Trophoblast cell (in vitro differentiated cells and primary cell): ENCODE data around the gene TREML1.
A peak's percentile ranks its signal among the peaks of the same experiment; 100 is the strongest.

ENCODE experiments used
- DNase-seq, 2 donors: peaks; one replicate each; pipeline ENCODE4 v3.0.0-alpha.2; 2016
- H2AFZ ChIP-seq: 2 replicates; pipeline ENCODE4 v1.6.1; 2013; ENCODE audit warnings: low read length, moderate library complexity, mild to moderate bottlenecking; ENCODE audit not compliant: insufficient read depth, poor library complexity
- H2AK5ac ChIP-seq: 2 replicates; pipeline ENCODE4 v1.6.1; 2013; ENCODE audit warnings: mild to moderate bottlenecking, low read length
- H2BK120ac ChIP-seq: 2 replicates; pipeline ENCODE4 v1.6.1; 2013; ENCODE audit warnings: low read length, mild to moderate bottlenecking, moderate library complexity; ENCODE audit not compliant: insufficient read depth, poor library complexity
- H2BK12ac ChIP-seq: 2 replicates; pipeline ENCODE4 v1.6.1; 2013; ENCODE audit warnings: mild to moderate bottlenecking, low read length, moderate library complexity
- H2BK5ac ChIP-seq: 2 replicates; pipeline ENCODE4 v1.6.1; 2013; ENCODE audit warnings: low read length, low read depth, moderate library complexity, mild to moderate bottlenecking; ENCODE audit not compliant: poor library complexity
- H3K14ac ChIP-seq: 2 replicates; pipeline ENCODE4 v1.6.1; 2013; ENCODE audit warnings: mild to moderate bottlenecking, low read length
- H3K18ac ChIP-seq: 2 replicates; pipeline ENCODE4 v1.6.1; 2013; ENCODE audit warnings: mild to moderate bottlenecking, low read length
- H3K23ac ChIP-seq: 2 replicates; pipeline ENCODE4 v1.6.1; 2013; ENCODE audit warnings: low read length
- H3K27ac ChIP-seq: 2 replicates; pipeline ENCODE4 v1.5.1; 2013; ENCODE audit warnings: low read depth, mild to moderate bottlenecking, inconsistent platforms, low read length, moderate library complexity
- H3K27me3 ChIP-seq: 2 replicates; pipeline ENCODE4 v1.6.1; 2013; ENCODE audit warnings: inconsistent platforms, mild to moderate bottlenecking, low read length, moderate library complexity; ENCODE audit not compliant: insufficient read depth
- H3K36me3 ChIP-seq, 2 experiments: 1 replicate in 1 of 2; 2 replicates in 1 of 2; pipeline ENCODE4 v1.6.1; 2013; ENCODE audit warnings: low read length in 2 of 2, mild to moderate bottlenecking in 2 of 2, moderate library complexity in 1 of 2; ENCODE audit not compliant: insufficient read depth in 2 of 2, control insufficient read depth in 1 of 2
- H3K4ac ChIP-seq: 2 replicates; pipeline ENCODE4 v1.6.1; 2013; ENCODE audit warnings: low read depth, mild to moderate bottlenecking, low read length, moderate library complexity
- H3K4me1 ChIP-seq, 2 experiments: 1 replicate in 1 of 2; 2 replicates in 1 of 2; pipeline ENCODE4 v1.6.1; 2013; ENCODE audit warnings: low read length in 2 of 2, mild to moderate bottlenecking in 2 of 2, moderate library complexity in 1 of 2; ENCODE audit not compliant: insufficient read depth in 2 of 2, control insufficient read depth in 1 of 2
- H3K4me2 ChIP-seq: 2 replicates; pipeline ENCODE4 v1.6.1; 2013; ENCODE audit warnings: inconsistent platforms, mild to moderate bottlenecking, low read length, moderate library complexity
- H3K4me3 ChIP-seq: 2 replicates; pipeline ENCODE4 v1.5.1; 2013; ENCODE audit warnings: mild to moderate bottlenecking, low read depth, low read length, inconsistent platforms
- H3K79me1 ChIP-seq: one replicate; pipeline ENCODE4 v1.6.1; 2013; ENCODE audit warnings: low read length
- H3K79me2 ChIP-seq: 2 replicates; pipeline ENCODE4 v1.6.1; 2013; ENCODE audit warnings: low read length, mild to moderate bottlenecking; ENCODE audit not compliant: control insufficient read depth, insufficient read depth, poor library complexity
- H3K9ac ChIP-seq: 2 replicates; pipeline ENCODE4 v1.6.1; 2013; ENCODE audit warnings: mild to moderate bottlenecking, low read length
- H3K9me3 ChIP-seq: 2 replicates; pipeline ENCODE4 v1.6.1; 2013; ENCODE audit warnings: low read depth, mild to moderate bottlenecking, control low read depth, inconsistent platforms, low read length; ENCODE audit not compliant: insufficient read depth
- H4K12ac ChIP-seq: 2 replicates; pipeline ENCODE4 v1.6.1; 2013; ENCODE audit warnings: low read depth, mild to moderate bottlenecking, low read length, moderate library complexity
- H4K8ac ChIP-seq: 2 replicates; pipeline ENCODE4 v1.6.1; 2013; ENCODE audit warnings: low read depth, mild to moderate bottlenecking, low read length, moderate library complexity
- H4K91ac ChIP-seq: one replicate; pipeline ENCODE4 v1.6.1; 2013; ENCODE audit warnings: low read depth, mild to moderate bottlenecking, low read length, moderate library complexity
- WGBS: extraction: QIAGEN DNeasy Blood & Tissue Kit; methylation state at CpG from one replicate; pipeline ENCODE4 v1.1.7; 2013; ENCODE audit warnings: missing lambda C conversion rate; ENCODE audit not compliant: insufficient read length, insufficient coverage; ENCODE audit errors: extremely low coverage; 5-methylcytosine and 5-hydroxymethylcytosine counted together

The TREML1 gene

DNA sequence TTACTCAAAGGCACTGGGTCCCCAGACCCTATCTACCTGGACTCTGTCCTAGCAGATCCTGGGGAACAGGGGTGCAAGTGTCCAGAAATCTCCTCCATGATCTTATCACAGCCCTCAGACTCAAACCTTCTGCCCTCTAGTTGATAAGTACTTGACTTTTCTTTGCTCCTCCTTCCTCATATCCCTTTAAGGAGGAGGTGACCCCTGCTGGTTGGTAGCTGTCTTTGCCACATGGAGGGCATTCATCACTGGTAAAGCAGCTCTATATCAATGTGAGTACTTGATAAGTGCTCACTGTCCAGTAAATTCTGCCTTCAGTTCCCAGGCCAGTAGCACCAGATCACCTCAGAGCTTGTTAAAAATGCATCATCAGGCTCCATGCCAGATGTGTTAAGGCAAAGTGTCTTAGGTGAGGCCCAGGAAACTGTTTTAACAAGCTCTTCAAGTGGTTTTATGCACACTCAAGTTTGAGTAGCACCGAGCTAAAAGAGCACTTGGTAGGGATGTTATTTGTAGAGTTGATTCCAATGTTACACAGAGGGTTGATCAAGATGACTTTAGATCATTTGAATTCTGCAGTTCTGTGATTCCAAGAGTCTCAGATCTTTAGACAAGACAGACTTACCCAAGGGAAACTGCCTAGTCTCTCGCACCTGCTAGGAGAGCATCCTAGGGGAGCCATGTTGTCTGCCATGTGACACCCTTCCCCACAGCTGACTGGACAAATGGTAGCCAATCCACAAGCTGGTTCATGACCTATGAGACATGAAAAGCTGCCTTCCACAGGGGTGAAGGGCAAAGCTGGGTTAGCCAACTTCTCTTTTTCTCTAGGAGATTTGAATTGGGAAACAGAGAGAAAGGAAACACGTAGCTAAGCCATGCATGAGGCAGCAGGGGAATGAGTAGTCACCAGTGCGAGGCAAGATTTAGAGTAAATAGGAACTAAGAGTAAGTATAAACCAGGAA lies 28.2 kb upstream of the TREML1 start:
- no peaks in the 10 kb centered on the region for H3K36me3 ChIP-seq
- H3K14ac ChIP-seq = no peak overlapping the region
- H3K9ac ChIP-seq = no peak overlapping the region
- H2AFZ ChIP-seq = no peak overlapping the region
- no peak overlapping the region for H3K23ac ChIP-seq
- H3K9me3 ChIP-seq = no peaks in the 10 kb centered on the region
- no peak overlapping the region for H2BK5ac ChIP-seq
- H3K4me2 ChIP-seq = no peak overlapping the region
- no peak overlapping the region for H4K12ac ChIP-seq
- peaks cover 0 to 8% of the 10 kb centered on the region in 2 experiments for H3K4me1 ChIP-seq
- no CpG with 5 or more reads among the region's 4 CpGs for WGBS
- H2AK5ac ChIP-seq = no peak overlapping the region
- no peaks in the 10 kb centered on the region for H3K79me2 ChIP-seq
- H4K8ac ChIP-seq = no peak overlapping the region
- no peaks in the 10 kb centered on the region for H3K79me1 ChIP-seq
- no peaks in the 10 kb centered on the region for H3K27me3 ChIP-seq
- no peak overlapping the region for H2BK120ac ChIP-seq
- no peak overlapping the region for H2BK12ac ChIP-seq
- H3K18ac ChIP-seq = no peak overlapping the region
- no peak overlapping the region for H3K4me3 ChIP-seq
- H3K4ac ChIP-seq = no peak overlapping the region
- no peak overlapping the region for H4K91ac ChIP-seq
- DNase-seq = peak; percentile 43 to 71
- H3K27ac ChIP-seq = no peak overlapping the region

DNA sequence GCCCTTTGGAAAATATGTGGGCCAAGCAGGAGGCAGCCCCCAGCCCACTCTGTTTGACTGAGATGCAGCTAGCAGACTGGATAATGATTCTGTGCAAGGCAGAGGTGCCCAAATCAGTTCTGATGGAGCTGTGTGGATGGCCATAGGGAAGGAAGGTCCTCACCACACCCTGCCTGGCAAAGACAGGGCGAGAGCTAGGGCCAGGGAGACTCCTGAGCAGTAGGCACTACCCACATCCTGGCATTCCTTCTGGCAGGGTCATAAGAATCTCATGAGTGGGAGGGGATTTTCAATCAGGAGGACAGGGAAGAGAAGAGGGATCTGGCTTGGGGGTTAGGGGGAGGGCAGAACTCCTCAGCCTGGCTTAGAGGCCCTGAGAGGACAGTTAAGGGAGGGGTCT lies 27.4 kb upstream of the TREML1 start:
- no peak overlapping the region for H3K27ac ChIP-seq
- H3K27me3 ChIP-seq = no peaks in the 10 kb centered on the region
- no peak overlapping the region for H3K4me2 ChIP-seq
- no peak overlapping the region for H2AFZ ChIP-seq
- no peak overlapping the region for H4K12ac ChIP-seq
- no peak overlapping the region for H3K4me3 ChIP-seq
- no peak for DNase-seq
- H4K8ac ChIP-seq = no peak overlapping the region
- H3K36me3 ChIP-seq = no peaks in the 10 kb centered on the region
- H3K4ac ChIP-seq = no peak overlapping the region
- no peak overlapping the region for H2BK120ac ChIP-seq
- no peak overlapping the region for H2AK5ac ChIP-seq
- H3K79me2 ChIP-seq = no peaks in the 10 kb centered on the region
- no peaks in the 10 kb centered on the region for H3K9me3 ChIP-seq
- no peaks in the 10 kb centered on the region for H3K79me1 ChIP-seq
- H3K14ac ChIP-seq = no peak overlapping the region
- H4K91ac ChIP-seq = no peak overlapping the region
- H2BK12ac ChIP-seq = no peak overlapping the region
- H2BK5ac ChIP-seq = no peak overlapping the region
- H3K23ac ChIP-seq = no peak overlapping the region
- H3K9ac ChIP-seq = no peak overlapping the region
- WGBS = no CpG with 5 or more reads among the region's 1 CpG
- no peak overlapping the region for H3K18ac ChIP-seq
- H3K4me1 ChIP-seq = peaks cover 0 to 8% of the 10 kb centered on the region in 2 experiments

DNA sequence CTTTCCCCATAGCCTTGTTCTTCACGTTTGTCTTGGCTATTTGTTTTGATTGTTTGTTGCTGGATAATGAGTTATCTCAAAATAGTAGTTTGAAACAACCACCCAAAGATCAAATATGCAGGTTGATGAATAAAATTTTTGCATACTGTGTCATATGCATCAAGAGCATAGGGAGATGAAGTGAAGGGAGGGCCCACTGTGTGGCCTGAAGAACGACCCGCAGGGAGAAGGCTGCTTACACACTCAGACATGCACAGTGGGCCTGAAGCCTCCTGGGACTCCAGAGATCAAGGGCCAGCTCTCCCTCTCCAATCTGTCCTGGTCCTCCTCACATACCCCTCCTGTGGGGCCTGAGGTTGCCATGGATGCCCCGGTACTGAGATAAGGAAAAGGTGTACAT lies 25.0 kb upstream of the TREML1 start:
- no peaks in the 10 kb centered on the region for H3K79me1 ChIP-seq
- no peaks in the 10 kb centered on the region for H3K9me3 ChIP-seq
- no peaks in the 10 kb centered on the region for H3K36me3 ChIP-seq
- H3K14ac ChIP-seq = no peak overlapping the region
- no peak overlapping the region for H3K9ac ChIP-seq
- no peak overlapping the region for H4K8ac ChIP-seq
- H3K18ac ChIP-seq = no peak overlapping the region
- no peak overlapping the region for H2BK5ac ChIP-seq
- no peak overlapping the region for H3K23ac ChIP-seq
- no peak overlapping the region for H2AK5ac ChIP-seq
- no peak overlapping the region for H3K4ac ChIP-seq
- no peak overlapping the region for H3K4me2 ChIP-seq
- no peak overlapping the region for H4K12ac ChIP-seq
- H3K27ac ChIP-seq = no peak overlapping the region
- H2BK12ac ChIP-seq = no peak overlapping the region
- no peaks in the 10 kb centered on the region for H3K4me1 ChIP-seq
- WGBS = no CpG with 5 or more reads among the region's 4 CpGs
- DNase-seq = no peak
- H4K91ac ChIP-seq = no peak overlapping the region
- H3K27me3 ChIP-seq = no peaks in the 10 kb centered on the region
- H3K4me3 ChIP-seq = no peak overlapping the region
- no peak overlapping the region for H2BK120ac ChIP-seq
- H3K79me2 ChIP-seq = no peaks in the 10 kb centered on the region
- no peak overlapping the region for H2AFZ ChIP-seq

DNA sequence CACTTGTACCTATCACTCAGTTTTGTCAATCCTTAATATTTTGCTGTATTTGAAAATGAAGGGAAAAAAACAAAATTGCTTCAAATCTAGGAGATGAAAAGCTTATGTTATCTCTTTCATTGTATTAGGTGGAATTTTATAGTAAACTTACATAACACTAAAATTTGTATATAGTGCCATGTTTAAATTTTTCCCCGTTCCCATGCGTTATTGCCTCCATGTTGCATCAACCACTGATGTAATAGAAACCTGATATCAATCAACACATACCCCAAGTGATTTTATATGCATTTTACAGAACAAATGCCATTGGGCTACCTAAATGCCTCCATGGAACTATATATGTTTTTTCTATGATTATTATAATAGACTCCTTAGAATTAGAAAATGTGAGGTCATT lies 23.5 kb upstream of the TREML1 start:
- H3K14ac ChIP-seq = no peak overlapping the region
- H2BK5ac ChIP-seq = no peak overlapping the region
- H3K4me2 ChIP-seq = no peak overlapping the region
- H3K9ac ChIP-seq = no peak overlapping the region
- H3K27me3 ChIP-seq = no peaks in the 10 kb centered on the region
- WGBS = no CpG with 5 or more reads among the region's 2 CpGs
- H4K91ac ChIP-seq = no peak overlapping the region
- H3K23ac ChIP-seq = no peak overlapping the region
- H2AFZ ChIP-seq = no peak overlapping the region
- no peaks in the 10 kb centered on the region for H3K4me1 ChIP-seq
- no peak overlapping the region for H3K4me3 ChIP-seq
- H2BK120ac ChIP-seq = no peak overlapping the region
- H2BK12ac ChIP-seq = no peak overlapping the region
- H3K79me1 ChIP-seq = no peaks in the 10 kb centered on the region
- DNase-seq = no peak
- H2AK5ac ChIP-seq = no peak overlapping the region
- H3K79me2 ChIP-seq = no peaks in the 10 kb centered on the region
- H3K9me3 ChIP-seq = no peaks in the 10 kb centered on the region
- H3K36me3 ChIP-seq = no peaks in the 10 kb centered on the region
- H4K8ac ChIP-seq = no peak overlapping the region
- H3K18ac ChIP-seq = no peak overlapping the region
- H3K4ac ChIP-seq = no peak overlapping the region
- H4K12ac ChIP-seq = no peak overlapping the region
- H3K27ac ChIP-seq = no peak overlapping the region
